HepG2 (cell line): ENCODE data around the gene MZF1. TPM values are rescaled to one million over a fixed set of nuclear protein-coding genes. Genes with fewer than 3 reads are reported as not detected.

ENCODE experiments used
- FOXA1 ChIP-seq, 2 experiments: fragments of 450-650 bp in 1 of 2; sonication (generic) in 1 of 2; formaldehyde crosslinking in 1 of 2; IDR thresholded peaks; 2 replicates each; pipeline versions ENCODE4 v1.4.0 to v1.6.1; 2016 to 2020; ENCODE audit warnings: missing genetic modification reagents in 1 of 2
- HMGXB4 ChIP-seq, 2 experiments: sonication (generic) in 1 of 2; formaldehyde crosslinking in 1 of 2; IDR thresholded peaks; 2 replicates each; pipeline versions ENCODE4 v1.4.0 to v1.6.1; 2018 to 2020; ENCODE audit warnings: missing genetic modification reagents in 2 of 2, borderline replicate concordance in 1 of 2, low read depth in 1 of 2, mild to moderate bottlenecking in 1 of 2, missing biosample characterization in 1 of 2
- HOMEZ ChIP-seq: IDR thresholded peaks from 2 replicates; pipeline ENCODE4 v1.6.1; 2016; ENCODE audit warnings: low read depth
- IRF2 ChIP-seq: IDR thresholded peaks from 2 replicates; pipeline ENCODE4 v1.6.1; 2018; ENCODE audit warnings: missing genetic modification reagents, missing compliant biosample characterization
- KAT7 ChIP-seq: IDR thresholded peaks from 2 replicates; pipeline ENCODE4 v1.6.1; 2018; ENCODE audit warnings: borderline replicate concordance, missing compliant biosample characterization
- KDM4B ChIP-seq: sonication (generic); formaldehyde crosslinking; IDR thresholded peaks from 2 replicates; pipeline ENCODE4 v1.4.0; 2020; ENCODE audit warnings: missing genetic modification reagents
- NCOA5 ChIP-seq: sonication (generic); formaldehyde crosslinking; IDR thresholded peaks from 2 replicates; pipeline ENCODE4 v1.4.0; 2020; ENCODE audit warnings: missing genetic modification reagents
- NONO ChIP-seq, 2 experiments: fragments of 450-650 bp in 1 of 2; sonication (generic) in 1 of 2; formaldehyde crosslinking in 1 of 2; IDR thresholded peaks in 1 of 2; conservative IDR thresholded peaks in 1 of 2; 2 replicates each; pipeline versions ENCODE4 v1.6.1 to v1.8.0; 2017 to 2022; ENCODE audit warnings: mild to moderate bottlenecking in 1 of 2, missing genetic modification reagents in 1 of 2, moderate library complexity in 1 of 2
- SRSF1 ChIP-seq: fragments of 200-400 bp; formaldehyde crosslinking; optimal IDR thresholded peaks from 2 replicates; pipeline ENCODE3; 2017; ENCODE audit warnings: mild to moderate bottlenecking, low read depth, low read length, moderate library complexity
- ZFP82 ChIP-seq: sonication (generic); formaldehyde crosslinking; IDR thresholded peaks from 2 replicates; pipeline ENCODE4 v1.5.1; 2020; ENCODE audit warnings: mild to moderate bottlenecking, missing genetic modification reagents, borderline replicate concordance
- ZMAT3 ChIP-seq: sonication (generic); formaldehyde crosslinking; conservative IDR thresholded peaks from 2 replicates; pipeline ENCODE4 v1.7.0; 2021; ENCODE audit warnings: missing genetic modification reagents
- ZNF17 ChIP-seq: sonication (generic); formaldehyde crosslinking; IDR thresholded peaks from 2 replicates; pipeline ENCODE4 v1.5.0; 2020; ENCODE audit warnings: mild to moderate bottlenecking, missing genetic modification reagents
- ZNF572 ChIP-seq: sonication (generic); formaldehyde crosslinking; IDR thresholded peaks from 2 replicates; pipeline ENCODE4 v1.5.1; 2020; ENCODE audit warnings: mild to moderate bottlenecking, missing genetic modification reagents
- ZNF687 ChIP-seq: sonication (generic); formaldehyde crosslinking; IDR thresholded peaks from 2 replicates; pipeline ENCODE4 v1.5.1; 2020; ENCODE audit warnings: mild to moderate bottlenecking, missing genetic modification reagents, moderate library complexity
- polyA plus RNA-seq, 8 experiments: library from polyadenylated mRNA; depleted of rRNA in 3 of 8; stranded (reverse) in 7 of 8; unstranded in 1 of 8; fragments of >200 nt; fragmentation: Illumina TruSeq in 4 of 8; extraction: Trizol in 4 of 8; gene quantifications; 2 replicates each; pipeline versions ENCODE4 v1.2.1 to v1.2.3, GENCODE V29; 2011 to 2016; ENCODE audit warnings: low read depth in 4 of 8, missing spikeins in 1 of 8, mixed read lengths in 1 of 8; ENCODE audit not compliant: insufficient read depth in 1 of 8
- total RNA-seq, 5 experiments: library from RNA; depleted of rRNA; stranded (reverse); fragments of >200 nt; fragmentation: Illumina TruSeq; extraction: Trizol; gene quantifications; 2 replicates each; pipeline ENCODE4 v1.2.3, GENCODE V29; 2016; ENCODE audit warnings: low read depth in 1 of 5
- TF ChIP-seq, protein P1 (sequence below): sonication (generic); formaldehyde crosslinking; IDR thresholded peaks from 2 replicates; pipeline ENCODE4 v1.5.0; 2020; ENCODE audit warnings: mild to moderate bottlenecking, missing genetic modification reagents
- TF ChIP-seq, protein P2 (sequence below): sonication (generic); formaldehyde crosslinking; IDR thresholded peaks from 2 replicates; pipeline ENCODE4 v1.4.0; 2020; ENCODE audit warnings: missing genetic modification reagents

Gene MZF1
- total and polyA plus RNA-seq, 2 of the 13 experiments (the other 11 are each of a cell fraction or from before 2014, with no cell fraction given) = 3.1 to 8.1 TPM

- TF ChIP-seq SRSF1 = no peak
- TF ChIP-seq KAT7 (CRISPR knock-in tag) = no peak
- TF ChIP-seq HMGXB4 (CRISPR knock-in tag; IDR thresholded peaks at IDR 0.05; ENCODE audit: borderline replicate concordance in 1 of 2, low read depth in 1 of 2) = peak in 1 of 2 experiments; percentile 57; a peak in 2 of 4 replicates
- TF ChIP-seq ZNF687 (CRISPR knock-in tag) = peak; percentile 71
- TF ChIP-seq, protein P1, sequence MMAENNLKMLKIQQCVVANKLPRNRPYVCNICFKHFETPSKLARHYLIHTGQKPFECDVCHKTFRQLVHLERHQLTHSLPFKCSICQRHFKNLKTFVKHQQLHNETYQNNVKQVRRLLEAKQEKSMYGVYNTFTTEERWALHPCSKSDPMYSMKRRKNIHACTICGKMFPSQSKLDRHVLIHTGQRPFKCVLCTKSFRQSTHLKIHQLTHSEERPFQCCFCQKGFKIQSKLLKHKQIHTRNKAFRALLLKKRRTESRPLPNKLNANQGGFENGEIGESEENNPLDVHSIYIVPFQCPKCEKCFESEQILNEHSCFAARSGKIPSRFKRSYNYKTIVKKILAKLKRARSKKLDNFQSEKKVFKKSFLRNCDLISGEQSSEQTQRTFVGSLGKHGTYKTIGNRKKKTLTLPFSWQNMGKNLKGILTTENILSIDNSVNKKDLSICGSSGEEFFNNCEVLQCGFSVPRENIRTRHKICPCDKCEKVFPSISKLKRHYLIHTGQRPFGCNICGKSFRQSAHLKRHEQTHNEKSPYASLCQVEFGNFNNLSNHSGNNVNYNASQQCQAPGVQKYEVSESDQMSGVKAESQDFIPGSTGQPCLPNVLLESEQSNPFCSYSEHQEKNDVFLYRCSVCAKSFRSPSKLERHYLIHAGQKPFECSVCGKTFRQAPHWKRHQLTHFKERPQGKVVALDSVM (CRISPR knock-in tag) = 0 out of 2 replicates have a peak, but pooled peaks have one; percentile 18
- no peak for TF ChIP-seq FOXA1 (IDR thresholded peaks at IDR 0.05)
- TF ChIP-seq FOXA1 (CRISPR knock-in tag; IDR thresholded peaks at IDR 0.05) = no peak
- TF ChIP-seq ZNF17 = no peak
- TF ChIP-seq, protein P2, sequence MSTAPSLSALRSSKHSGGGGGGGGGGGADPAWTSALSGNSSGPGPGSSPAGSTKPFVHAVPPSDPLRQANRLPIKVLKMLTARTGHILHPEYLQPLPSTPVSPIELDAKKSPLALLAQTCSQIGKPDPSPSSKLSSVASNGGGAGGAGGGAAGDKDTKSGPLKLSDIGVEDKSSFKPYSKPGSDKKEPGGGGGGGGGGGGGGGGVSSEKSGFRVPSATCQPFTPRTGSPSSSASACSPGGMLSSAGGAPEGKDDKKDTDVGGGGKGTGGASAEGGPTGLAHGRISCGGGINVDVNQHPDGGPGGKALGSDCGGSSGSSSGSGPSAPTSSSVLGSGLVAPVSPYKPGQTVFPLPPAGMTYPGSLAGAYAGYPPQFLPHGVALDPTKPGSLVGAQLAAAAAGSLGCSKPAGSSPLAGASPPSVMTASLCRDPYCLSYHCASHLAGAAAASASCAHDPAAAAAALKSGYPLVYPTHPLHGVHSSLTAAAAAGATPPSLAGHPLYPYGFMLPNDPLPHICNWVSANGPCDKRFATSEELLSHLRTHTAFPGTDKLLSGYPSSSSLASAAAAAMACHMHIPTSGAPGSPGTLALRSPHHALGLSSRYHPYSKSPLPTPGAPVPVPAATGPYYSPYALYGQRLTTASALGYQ = peak; percentile 48; the same call in 1 of the 2 replicates
- TF ChIP-seq NCOA5 (CRISPR knock-in tag) = no peak
- 0 out of 2 replicates have a peak, but pooled peaks have one; percentile 32 for TF ChIP-seq ZNF572 (CRISPR knock-in tag)
- peak; percentile 70 for TF ChIP-seq HOMEZ
- TF ChIP-seq ZMAT3 = peak; percentile 87; the same call in 1 of the 2 replicates
- TF ChIP-seq ZFP82 = no peak
- TF ChIP-seq IRF2 (CRISPR knock-in tag) = no peak; the same call in 1 of the 2 replicates
- no peak for TF ChIP-seq NONO (IDR thresholded peaks at IDR 0.05)
- peak; percentile 85 for TF ChIP-seq NONO (CRISPR knock-in tag; conservative IDR thresholded peaks at IDR 0.05)
- TF ChIP-seq KDM4B (CRISPR knock-in tag) = no peak; the same call in 1 of the 2 replicates
Observed at GRCh38 chr19:58543826-58544590, 29.1 kb downstream of the MZF1 start, which contains the start of gene TRIM28 (continued).
